ENCODE data around the gene RCOR1. TPM values are rescaled to one million over a fixed set of nuclear protein-coding genes. Genes with fewer than 3 reads are reported as not detected.

Gene RCOR1
- total and polyA plus RNA-seq, 11 donors, result 2.7 to 20.9 (median 12.1) TPM

- TF ChIP-seq CTCF (IDR thresholded peaks at IDR 0.05), result no peak
- Histone ChIP-seq H3K4me1 (peaks cover 0 to 12% (median 4%) of the 10 kb centered on the region in 12 donors), H3K27ac (no peak overlapping the region), H3K4me3 (no peak overlapping the region), H3K9me3 (peaks cover 0 to 3% (median 0%) of the 10 kb centered on the region in 12 donors), H3K36me3 (no peaks in the 10 kb centered on the region), H3K27me3 (no peaks in the 10 kb centered on the region)
- whole genome bisulfite sequencing, 4 donors, result 64 to 83% (median 72%) methylated on average over 4 of the region's 4 CpGs
- ATAC-seq (no peak), DNase-seq (peak in 2 of 5 donors; percentile 0 to 6)
- intact Hi-C loops (cut with DNase I), result no loop called here
These were observed 33.9 kb upstream of the RCOR1 start for GRCh38 chr14:102558556-102558955.

- Histone ChIP-seq H3K27me3 (no peaks in the 10 kb centered on the region), H3K27ac (no peak overlapping the region), H3K4me1 (peaks cover 0 to under 1% (median 0%) of the 10 kb centered on the region in 12 donors), H3K9me3 (peaks cover 0 to 7% (median 0%) of the 10 kb centered on the region in 12 donors), H3K4me3 (no peak overlapping the region), H3K36me3 (no peaks in the 10 kb centered on the region)
- DNase-seq, result no peak
- ATAC-seq, result no peak
- intact Hi-C loops (cut with DNase I), result loop anchor here in 1 of 10 donors (1.0 kb wide), 1 partner anchor 8 kb away; no protein-coding TSS in a partner anchor
- TF ChIP-seq POLR2A (IDR thresholded peaks at IDR 0.05), result no peak
- TF ChIP-seq CTCF (IDR thresholded peaks at IDR 0.05), result no peak
- WGBS, 4 donors, result 74 to 87% (median 83%) methylated on average over 11 to 14 of the region's 14 CpGs
These were observed 31.8 kb upstream of the RCOR1 start for GRCh38 chr14:102560458-102561261.

GRCh38 chr14:102565331-102565887 lies 27.0 kb upstream of the RCOR1 start:
- Histone ChIP-seq H3K9me3 (peaks cover 0 to 7% (median 0%) of the 10 kb centered on the region in 12 donors), H3K4me3 (no peak overlapping the region), H3K4me1 (peaks cover 0 to 4% (median 0%) of the 10 kb centered on the region in 12 donors), H3K27ac (no peak overlapping the region), H3K27me3 (no peaks in the 10 kb centered on the region), H3K36me3 (no peaks in the 10 kb centered on the region)
- TF ChIP-seq POLR2A (IDR thresholded peaks at IDR 0.05) (no peak), CTCF (IDR thresholded peaks at IDR 0.05) (no peak)
- intact Hi-C loops (cut with DNase I), result no loop called here
- 75 to 79% (median 77%) methylated on average over 10 of the region's 10 CpGs for WGBS, 4 donors
- peak in 3 of 4 donors; percentile 24 to 51 (median 34) for ATAC-seq
- peak in 1 of 5 donors; percentile 53 for DNase-seq

GRCh38 chr14:102565959-102566358 lies 26.5 kb upstream of the RCOR1 start:
- WGBS, 4 donors, result 97 to 99% (median 98%) methylated on average over 7 of the region's 7 CpGs
- Histone ChIP-seq H3K27me3 (no peaks in the 10 kb centered on the region), H3K36me3 (no peaks in the 10 kb centered on the region), H3K4me1 (peaks cover 0 to 4% (median 0%) of the 10 kb centered on the region in 12 donors), H3K9me3 (peaks cover 0 to 7% (median 0%) of the 10 kb centered on the region in 12 donors), H3K27ac (no peak overlapping the region), H3K4me3 (no peak overlapping the region)
- no peak for ATAC-seq
- DNase-seq, result peak in 1 of 5 donors; percentile 7
- TF ChIP-seq CTCF (IDR thresholded peaks at IDR 0.05) (no peak), POLR2A (IDR thresholded peaks at IDR 0.05) (no peak)
- intact Hi-C loops (cut with DNase I), result no loop called here

Measured in heart left ventricle (tissue), 16 donors.